LNCAP (cell line): ENCODE measurements around the gene PRTN3.

ENCODE experiments used
- TF ChIP-seq, protein P1 (sequence below): fragments of 450-650 bp; IDR thresholded peaks from 2 replicates; pipeline ENCODE4 v1.5.1; 2017; ENCODE audit warnings: mild to moderate bottlenecking

PRTN3 gene

DNA sequence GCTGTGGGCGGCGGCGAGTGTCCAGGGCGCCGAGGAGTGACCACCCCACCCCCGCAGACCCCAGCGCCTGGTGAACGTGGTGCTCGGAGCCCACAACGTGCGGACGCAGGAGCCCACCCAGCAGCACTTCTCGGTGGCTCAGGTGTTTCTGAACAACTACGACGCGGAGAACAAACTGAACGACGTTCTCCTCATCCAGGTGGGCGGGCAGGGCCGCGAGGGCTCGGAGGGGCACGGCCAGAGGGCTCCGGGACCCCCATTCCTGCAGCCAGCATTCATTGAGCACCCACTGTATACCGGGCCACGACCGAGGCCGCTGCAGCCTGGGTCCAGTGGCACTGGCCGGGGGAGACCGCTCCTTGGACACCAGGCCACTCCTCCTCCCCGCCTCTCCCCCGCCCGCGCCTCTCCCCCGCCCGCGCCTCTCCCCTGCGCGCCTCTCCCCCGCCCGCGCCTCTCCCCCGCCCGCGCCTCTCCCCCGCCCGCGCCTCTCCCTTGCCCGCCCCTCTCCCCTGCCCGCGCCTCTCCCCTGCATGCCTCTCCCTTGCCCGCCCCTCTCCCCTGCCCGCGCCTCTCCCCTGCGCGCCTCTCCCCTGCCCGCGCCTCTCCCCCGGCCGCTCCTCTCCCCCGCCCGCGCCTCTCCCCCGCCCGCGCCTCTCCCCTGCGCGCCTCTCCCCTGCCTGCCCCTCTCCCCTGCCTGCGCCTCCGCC lies 3.2 kb downstream of the PRTN3 start:
- TF ChIP-seq, protein P1, sequence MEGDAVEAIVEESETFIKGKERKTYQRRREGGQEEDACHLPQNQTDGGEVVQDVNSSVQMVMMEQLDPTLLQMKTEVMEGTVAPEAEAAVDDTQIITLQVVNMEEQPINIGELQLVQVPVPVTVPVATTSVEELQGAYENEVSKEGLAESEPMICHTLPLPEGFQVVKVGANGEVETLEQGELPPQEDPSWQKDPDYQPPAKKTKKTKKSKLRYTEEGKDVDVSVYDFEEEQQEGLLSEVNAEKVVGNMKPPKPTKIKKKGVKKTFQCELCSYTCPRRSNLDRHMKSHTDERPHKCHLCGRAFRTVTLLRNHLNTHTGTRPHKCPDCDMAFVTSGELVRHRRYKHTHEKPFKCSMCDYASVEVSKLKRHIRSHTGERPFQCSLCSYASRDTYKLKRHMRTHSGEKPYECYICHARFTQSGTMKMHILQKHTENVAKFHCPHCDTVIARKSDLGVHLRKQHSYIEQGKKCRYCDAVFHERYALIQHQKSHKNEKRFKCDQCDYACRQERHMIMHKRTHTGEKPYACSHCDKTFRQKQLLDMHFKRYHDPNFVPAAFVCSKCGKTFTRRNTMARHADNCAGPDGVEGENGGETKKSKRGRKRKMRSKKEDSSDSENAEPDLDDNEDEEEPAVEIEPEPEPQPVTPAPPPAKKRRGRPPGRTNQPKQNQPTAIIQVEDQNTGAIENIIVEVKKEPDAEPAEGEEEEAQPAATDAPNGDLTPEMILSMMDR = no peak

DNA sequence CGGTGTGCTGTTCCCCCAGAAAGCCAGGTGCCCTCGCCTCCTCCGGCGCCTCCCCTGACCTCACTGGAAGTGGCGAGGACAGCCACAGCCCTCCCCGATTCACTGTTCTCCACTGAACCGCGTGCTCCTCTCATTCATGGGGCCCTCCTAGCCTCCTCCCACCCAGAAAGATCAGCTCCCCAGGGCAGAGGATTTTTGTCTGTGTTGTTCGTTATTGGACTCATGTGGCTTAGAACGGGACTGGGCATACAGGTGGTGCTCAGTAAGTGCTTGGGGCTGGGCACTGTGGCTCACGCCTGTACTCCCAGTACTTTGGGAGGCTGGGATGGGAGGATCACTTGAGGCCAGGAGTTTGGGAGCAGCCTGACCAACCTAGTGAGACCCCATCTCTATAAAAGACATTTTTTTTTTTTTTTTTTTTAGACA lies 3.8 kb downstream of the PRTN3 start:
- TF ChIP-seq, protein P1 = no peak

DNA sequence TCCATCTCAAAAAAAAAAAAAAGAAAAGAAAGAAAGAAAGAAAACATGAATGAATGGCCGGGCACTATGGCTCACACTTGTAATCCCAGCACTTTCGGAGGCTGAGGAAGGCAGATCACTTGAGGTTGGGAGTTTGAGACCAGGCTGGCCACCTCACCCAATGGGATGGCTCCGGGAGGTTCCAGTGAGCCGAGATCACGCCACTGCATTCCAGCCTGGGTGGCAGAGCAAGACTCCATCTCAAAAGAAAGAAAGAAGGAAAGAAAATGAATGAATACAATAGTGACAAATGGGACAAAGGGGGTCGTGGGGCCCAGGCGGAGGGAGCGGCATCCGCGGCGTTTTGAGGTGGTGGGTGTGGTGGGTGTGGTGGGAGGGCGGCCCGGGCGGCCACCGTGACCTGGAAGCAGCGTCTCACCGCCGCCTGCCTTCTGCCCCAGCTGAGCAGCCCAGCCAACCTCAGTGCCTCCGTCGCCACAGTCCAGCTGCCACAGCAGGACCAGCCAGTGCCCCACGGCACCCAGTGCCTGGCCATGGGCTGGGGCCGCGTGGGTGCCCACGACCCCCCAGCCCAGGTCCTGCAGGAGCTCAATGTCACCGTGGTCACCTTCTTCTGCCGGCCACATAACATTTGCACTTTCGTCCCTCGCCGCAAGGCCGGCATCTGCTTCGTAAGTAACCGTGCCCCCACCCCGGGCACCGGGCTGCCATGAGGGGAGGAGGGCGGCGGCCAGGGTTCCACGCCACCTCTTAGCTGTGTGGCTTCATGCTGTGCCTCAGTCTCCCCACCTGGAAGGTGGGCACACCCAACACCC lies 5.1 kb downstream of the PRTN3 start:
- TF ChIP-seq, protein P1 = no peak

DNA sequence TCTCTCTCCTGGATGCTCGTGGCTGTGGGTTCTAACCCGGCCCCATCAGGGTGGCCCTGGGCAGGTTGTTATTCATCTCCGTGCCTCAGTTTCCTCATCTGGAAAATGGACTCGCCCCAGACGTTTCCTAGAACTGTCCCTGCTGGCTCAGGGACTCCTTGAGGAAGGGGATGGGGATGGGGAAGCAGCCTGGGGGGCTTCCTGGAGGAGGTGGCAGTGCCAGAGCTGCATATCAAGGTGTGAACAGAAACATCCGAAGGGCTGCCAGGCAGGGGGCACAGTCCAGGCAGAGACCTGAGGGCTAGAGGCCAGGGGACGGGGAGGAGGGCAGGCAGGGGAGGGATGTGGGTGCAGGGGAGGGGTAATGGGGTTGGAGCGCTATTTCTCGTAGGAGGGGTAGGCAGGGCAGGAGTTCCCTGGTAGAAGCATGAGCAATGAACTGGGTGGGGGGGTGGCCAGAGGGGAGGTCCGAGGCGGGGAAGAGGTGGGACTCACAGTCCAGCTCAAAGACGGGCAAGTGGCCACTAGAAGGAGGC lies 7.7 kb downstream of the PRTN3 start:
- TF ChIP-seq, protein P1 = no peak

DNA sequence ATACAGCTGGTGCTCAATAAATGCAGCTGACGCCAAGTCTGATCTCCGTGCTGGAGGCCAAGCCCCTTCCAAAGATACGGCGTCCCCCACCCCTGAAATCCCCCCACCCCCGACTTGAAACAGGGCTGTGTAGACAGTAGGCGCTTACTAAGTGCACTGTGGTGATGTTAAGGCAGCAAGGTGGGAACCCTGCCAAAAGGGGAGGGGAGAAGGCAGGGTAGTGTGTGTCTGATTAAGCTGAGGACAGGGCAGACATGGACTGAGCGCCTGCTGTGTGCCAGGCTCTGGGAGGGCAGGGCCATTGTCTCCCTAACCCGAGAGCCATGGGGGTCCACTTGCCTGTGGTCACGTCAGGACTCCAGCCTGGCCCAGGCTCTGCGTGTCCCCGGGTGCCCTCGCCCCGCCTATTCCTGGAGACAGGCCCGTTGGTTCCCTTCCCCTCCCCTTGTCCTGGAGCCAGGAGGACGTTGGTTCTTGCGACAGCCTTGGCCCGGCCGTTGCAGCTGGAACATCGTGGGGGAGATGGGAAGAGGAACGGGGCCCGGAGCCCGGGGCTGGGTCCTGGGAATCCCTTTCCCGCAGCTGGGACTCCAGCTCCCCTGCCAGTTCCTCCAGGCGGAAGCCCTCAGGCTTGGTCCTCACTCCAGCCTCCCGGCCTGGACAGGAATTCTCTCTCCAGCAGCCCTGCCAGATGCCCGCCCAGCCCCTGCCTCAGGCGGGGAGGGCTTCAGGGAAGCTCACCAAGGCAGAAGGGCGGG lies 9.6 kb downstream of the PRTN3 start:
- TF ChIP-seq, protein P1 = no peak

DNA sequence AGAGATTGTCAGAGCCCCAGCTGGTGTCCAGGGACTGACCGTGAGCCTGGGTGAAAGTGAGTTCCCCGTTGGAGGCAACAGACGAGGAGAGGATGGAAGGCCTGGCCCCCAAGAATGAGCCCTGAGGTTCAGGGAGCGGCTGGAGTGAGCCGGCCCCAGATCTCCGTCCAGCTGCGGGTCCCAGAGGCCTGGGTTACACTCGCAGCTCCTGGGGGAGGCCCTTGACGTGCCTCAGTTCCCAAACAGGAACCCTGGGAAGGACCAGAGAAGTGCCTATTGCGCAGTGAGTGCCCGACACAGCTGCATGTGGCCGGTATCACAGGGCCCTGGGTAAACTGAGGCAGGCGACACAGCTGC lies 10.2 kb downstream of the PRTN3 start:
- TF ChIP-seq, protein P1 = no peak
